HL-60/S4 treated with retinoic acid at 250 ng/mL for 4 days and 3 days (cell line): Measurements from ENCODE around the gene CILP2.

Experiments
- in situ Hi-C: fragments of 300-500 bp; cut with MboI; formaldehyde crosslinking; loops from 2 replicates; pipeline ENCODE4 v1.7.0; 2022; ENCODE audit warnings: low sequenced_read_pairs

Gene CILP2

GRCh38 chr19:19587771-19588170 is 49.7 kb downstream of the CILP2 start:
- in situ Hi-C loops, result no loop called here

- in situ Hi-C loops, result no loop called here
Measured at GRCh38 chr19:19588546-19588945, 50.5 kb downstream of the CILP2 start.

DNA sequence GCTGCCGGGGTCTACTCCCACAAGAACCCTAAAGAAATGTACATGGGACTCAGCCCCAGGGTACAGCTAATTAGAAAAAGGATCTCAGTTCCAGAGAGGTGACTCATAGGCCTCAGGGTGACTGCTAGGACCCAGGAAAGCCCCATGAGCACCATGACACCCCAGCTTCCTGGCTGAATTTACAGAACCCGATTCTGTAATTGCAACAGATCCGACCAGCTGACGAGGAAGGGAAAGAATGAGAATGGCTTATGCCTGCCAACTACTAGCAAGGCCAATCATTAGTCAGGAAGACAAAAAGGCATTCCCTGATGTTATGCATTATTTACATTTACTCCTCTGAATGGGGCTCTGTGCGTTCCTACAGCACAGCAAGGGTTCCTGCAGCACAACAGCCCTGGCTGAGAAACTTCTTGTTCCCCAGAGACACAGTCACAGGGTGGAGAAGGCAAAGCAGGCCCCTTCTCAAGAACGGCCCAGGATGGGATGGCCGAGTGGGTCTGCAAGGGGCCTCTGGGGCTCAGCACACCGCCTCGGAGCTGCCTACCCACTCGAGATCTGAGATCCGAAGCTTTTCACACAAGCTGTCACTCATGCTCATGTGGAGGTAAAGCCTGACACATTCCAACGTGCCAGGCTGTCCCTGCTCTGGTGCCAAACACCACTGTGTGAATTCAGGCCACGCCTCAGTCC is 53.2 kb downstream of the CILP2 start:
- in situ Hi-C loops, result no loop called here

DNA sequence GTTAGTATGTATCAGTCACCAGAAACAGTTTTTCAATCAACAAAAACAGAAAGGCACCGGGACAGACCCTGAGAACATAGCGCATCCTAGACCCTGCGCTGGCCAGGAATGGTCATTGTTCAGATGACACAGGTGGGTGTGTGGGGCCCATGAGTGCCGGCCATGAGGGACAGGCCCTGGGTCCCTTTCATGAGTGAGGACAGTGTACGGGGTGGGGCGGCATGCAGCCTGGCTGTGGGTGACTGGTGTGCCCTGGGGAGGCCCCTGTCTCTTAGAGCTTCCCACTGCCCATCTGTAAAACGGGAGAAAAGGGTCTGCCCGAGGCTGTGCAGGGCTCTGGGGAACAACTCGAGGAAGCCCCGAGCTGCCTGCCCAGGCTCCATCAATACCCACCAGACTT is 54.6 kb downstream of the CILP2 start:
- in situ Hi-C loops, result no loop called here

DNA sequence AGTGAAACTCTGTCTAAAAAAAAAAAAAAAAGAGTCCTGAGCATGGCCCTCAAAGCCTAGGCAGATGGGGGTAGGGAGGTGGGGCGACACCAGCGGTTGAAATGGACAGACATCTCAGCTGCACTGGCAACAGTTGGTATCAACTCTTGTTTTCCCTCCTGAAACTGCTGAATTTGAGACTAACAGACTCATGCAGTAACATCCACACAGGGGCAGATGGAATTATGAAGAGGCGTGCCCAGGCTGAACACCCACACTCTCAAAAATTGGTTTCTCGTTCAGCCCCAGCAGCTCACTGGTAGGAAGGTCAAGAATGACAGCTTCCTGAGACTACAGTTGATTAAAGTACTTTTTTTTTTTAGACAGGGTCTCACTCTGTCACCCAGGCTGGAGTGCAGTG is 56.3 kb downstream of the CILP2 start:
- in situ Hi-C loops, result no loop called here

- in situ Hi-C loops, result no loop called here
Measured at GRCh38 chr19:19595171-19595701, 57.2 kb downstream of the CILP2 start.
